Neural cell (in vitro differentiated cells): ENCODE measurements around the gene MICU1. TPM values are rescaled to one million over a fixed set of nuclear protein-coding genes. Genes with fewer than 3 reads are reported as not detected.

Experiments
- H2AFZ ChIP-seq: fragments of 200-600, 300-800 bp; sonication (generic), shearing (Covaris generic); 2 replicates; pipeline ENCODE4 v1.6.0; 2014; ENCODE audit warnings: low read depth, mild to moderate bottlenecking, antibody characterized with exemption, low read length, moderate library complexity
- H3F3A ChIP-seq: fragments of 200-600 bp; shearing (Covaris generic); 2 replicates; pipeline ENCODE4 v1.6.1; 2016; ENCODE audit warnings: mild to moderate bottlenecking, moderate library complexity, mixed read lengths, antibody characterized with exemption, low read length; ENCODE audit not compliant: insufficient read depth, poor library complexity, severe bottlenecking
- H3K27ac ChIP-seq: fragments of 200-600, 300-800 bp; sonication (generic), shearing (Covaris generic); 2 replicates; pipeline ENCODE4 v1.5.1; 2014; ENCODE audit warnings: mild to moderate bottlenecking, low read length, moderate library complexity
- H3K27me3 ChIP-seq: fragments of 300-800, 200-600 bp; sonication (generic), shearing (Covaris generic); 2 replicates; pipeline ENCODE4 v1.6.0; 2014; ENCODE audit warnings: mild to moderate bottlenecking, low read depth, low read length, moderate library complexity; ENCODE audit not compliant: insufficient read depth
- H3K36me3 ChIP-seq: fragments of 300-800, 200-600 bp; sonication (generic), shearing (Covaris generic); 2 replicates; pipeline ENCODE4 v1.5.1; 2014; ENCODE audit warnings: mild to moderate bottlenecking, antibody characterized with exemption, low read length, moderate library complexity; ENCODE audit not compliant: insufficient read depth
- H3K4me2 ChIP-seq: fragments of 300-800, 200-600 bp; sonication (generic), shearing (Covaris generic); 2 replicates; pipeline ENCODE4 v1.6.0; 2014; ENCODE audit warnings: mild to moderate bottlenecking, low read length
- H3K4me3 ChIP-seq: fragments of 300-800, 200-600 bp; sonication (generic), shearing (Covaris generic); 2 replicates; pipeline ENCODE4 v1.5.1; 2014; ENCODE audit warnings: mild to moderate bottlenecking, low read length, moderate library complexity
- H3K79me2 ChIP-seq: fragments of 200-600 bp; shearing (Covaris generic); replicated peaks from 2 replicates; pipeline ENCODE4 v1.6.0; 2014; ENCODE audit warnings: mild to moderate bottlenecking, low read length, moderate library complexity; ENCODE audit not compliant: insufficient read depth
- H3K9ac ChIP-seq: fragments of 300-800, 200-600 bp; sonication (generic), shearing (Covaris generic); 2 replicates; pipeline ENCODE4 v1.6.1; 2016; ENCODE audit warnings: mild to moderate bottlenecking, low read length, mixed read lengths
- H3K9me2 ChIP-seq: fragments of 200-600 bp; shearing (Covaris generic); 2 replicates; pipeline ENCODE4 v1.6.1; 2016; ENCODE audit warnings: mild to moderate bottlenecking, low read length, mixed read lengths; ENCODE audit not compliant: insufficient read depth
- H3K9me3 ChIP-seq: fragments of 200-600, 300-800 bp; sonication (generic), shearing (Covaris generic); 2 replicates; pipeline ENCODE4 v1.6.1; 2016; ENCODE audit warnings: mild to moderate bottlenecking, mixed run types, low read length, moderate library complexity, mixed read lengths
- H4K20me1 ChIP-seq: fragments of 200-600 bp; shearing (Covaris generic); 2 replicates; pipeline ENCODE4 v1.6.1; 2016; ENCODE audit warnings: mild to moderate bottlenecking, mixed run types; ENCODE audit not compliant: insufficient read depth
- CTCF ChIP-seq: fragments of 450-650 bp; IDR thresholded peaks from 2 replicates; pipeline ENCODE4 v1.5.1; 2014; ENCODE audit warnings: antibody characterized with exemption, mild to moderate bottlenecking, moderate library complexity; ENCODE audit not compliant: poor library complexity, severe bottlenecking
- EP300 ChIP-seq: fragments of 450-650 bp; conservative IDR thresholded peaks from 2 replicates; pipeline ENCODE4 v1.6.1; 2014; ENCODE audit warnings: antibody characterized with exemption, mild to moderate bottlenecking, moderate library complexity; ENCODE audit not compliant: poor library complexity, severe bottlenecking
- EZH2 ChIP-seq: fragments of 200-600, 300-800 bp; shearing (Covaris generic), sonication (generic); IDR thresholded peaks from 2 replicates; pipeline ENCODE4 v1.6.1; 2014; ENCODE audit warnings: antibody characterized with exemption, low read length, borderline replicate concordance, mild to moderate bottlenecking; ENCODE audit not compliant: insufficient read depth, poor library complexity, severe bottlenecking
- MXI1 ChIP-seq: fragments of 450-650 bp; conservative IDR thresholded peaks from 2 replicates; pipeline ENCODE4 v1.6.1; 2014; ENCODE audit warnings: antibody characterized with exemption, mild to moderate bottlenecking; ENCODE audit not compliant: poor library complexity, severe bottlenecking
- POLR2AphosphoS5 ChIP-seq: IDR thresholded peaks from 2 replicates; pipeline ENCODE4 v1.6.1; 2012
- RAD21 ChIP-seq: fragments of 450-650 bp; conservative IDR thresholded peaks from 2 replicates; pipeline ENCODE4 v1.6.1; 2014; ENCODE audit warnings: antibody characterized with exemption, mild to moderate bottlenecking, moderate library complexity
- REST ChIP-seq: IDR thresholded peaks from 2 replicates; pipeline ENCODE4 v1.6.1; 2012; ENCODE audit warnings: borderline replicate concordance
- SMC3 ChIP-seq: fragments of 450-650 bp; conservative IDR thresholded peaks from 2 replicates; pipeline ENCODE4 v1.6.1; 2014; ENCODE audit warnings: antibody characterized with exemption, mild to moderate bottlenecking, moderate library complexity; ENCODE audit not compliant: poor library complexity
- TAF1 ChIP-seq: IDR thresholded peaks from 2 replicates; pipeline ENCODE4 v1.6.1; 2012; ENCODE audit warnings: low read depth
- polyA plus RNA-seq: library from polyadenylated mRNA; depleted of rRNA; stranded (reverse); fragments of >200 nt; gene quantifications from 2 replicates; pipeline ENCODE4 v1.2.3, GENCODE V29; 2014

MICU1 gene
- polyA plus RNA-seq, 1 donor from 2014 or later, result 86.0 TPM

GRCh38 chr10:72525277-72525676 is 100.6 kb downstream of the MICU1 start:
- no peak overlapping the region for H2AFZ ChIP-seq
- no peaks in the 10 kb centered on the region for H3K79me2 ChIP-seq
- no peaks in the 10 kb centered on the region for H4K20me1 ChIP-seq
- no peaks in the 10 kb centered on the region for H3K9me3 ChIP-seq
- no peaks in the 10 kb centered on the region for H3K36me3 ChIP-seq
- no peak overlapping the region for H3K4me2 ChIP-seq
- no peaks in the 10 kb centered on the region for H3F3A ChIP-seq
- peak overlapping the region; percentile 29 for H3K4me3 ChIP-seq
- H3K9me2 ChIP-seq, result no peaks in the 10 kb centered on the region
- H3K9ac ChIP-seq, result no peak overlapping the region
- TF ChIP-seq CTCF (no peak), EP300 (peak; percentile 15)
- no peaks in the 10 kb centered on the region for H3K27me3 ChIP-seq
- H3K27ac ChIP-seq, result peak overlapping the region; percentile 27

- Histone ChIP-seq H3K4me2 (no peak overlapping the region), H3K9me3 (no peaks in the 10 kb centered on the region), H3K27ac (no peak overlapping the region), H3K4me3 (no peak overlapping the region), H3K36me3 (no peaks in the 10 kb centered on the region), H2AFZ (no peak overlapping the region), H3K79me2 (no peaks in the 10 kb centered on the region), H3K9me2 (no peaks in the 10 kb centered on the region), H3K27me3 (no peaks in the 10 kb centered on the region), H3K9ac (no peak overlapping the region), H3F3A (no peaks in the 10 kb centered on the region), H4K20me1 (no peaks in the 10 kb centered on the region)
- TF ChIP-seq POLR2AphosphoS5 (no peak), CTCF (no peak), RAD21 (no peak), EP300 (no peak), MXI1 (no peak), SMC3 (no peak), REST (no peak), TAF1 (no peak), EZH2 (no peak)
Measured at GRCh38 chr10:72524489-72524888, 101.4 kb downstream of the MICU1 start.
